Measurements from ENCODE around the gene HUS1B.
"Not testable (repeated sequence)": the region's sequence is repeated elsewhere in the genome, so short reads cannot be mapped to it uniquely, and the experiment has no call there.

HUS1B gene

DNA sequence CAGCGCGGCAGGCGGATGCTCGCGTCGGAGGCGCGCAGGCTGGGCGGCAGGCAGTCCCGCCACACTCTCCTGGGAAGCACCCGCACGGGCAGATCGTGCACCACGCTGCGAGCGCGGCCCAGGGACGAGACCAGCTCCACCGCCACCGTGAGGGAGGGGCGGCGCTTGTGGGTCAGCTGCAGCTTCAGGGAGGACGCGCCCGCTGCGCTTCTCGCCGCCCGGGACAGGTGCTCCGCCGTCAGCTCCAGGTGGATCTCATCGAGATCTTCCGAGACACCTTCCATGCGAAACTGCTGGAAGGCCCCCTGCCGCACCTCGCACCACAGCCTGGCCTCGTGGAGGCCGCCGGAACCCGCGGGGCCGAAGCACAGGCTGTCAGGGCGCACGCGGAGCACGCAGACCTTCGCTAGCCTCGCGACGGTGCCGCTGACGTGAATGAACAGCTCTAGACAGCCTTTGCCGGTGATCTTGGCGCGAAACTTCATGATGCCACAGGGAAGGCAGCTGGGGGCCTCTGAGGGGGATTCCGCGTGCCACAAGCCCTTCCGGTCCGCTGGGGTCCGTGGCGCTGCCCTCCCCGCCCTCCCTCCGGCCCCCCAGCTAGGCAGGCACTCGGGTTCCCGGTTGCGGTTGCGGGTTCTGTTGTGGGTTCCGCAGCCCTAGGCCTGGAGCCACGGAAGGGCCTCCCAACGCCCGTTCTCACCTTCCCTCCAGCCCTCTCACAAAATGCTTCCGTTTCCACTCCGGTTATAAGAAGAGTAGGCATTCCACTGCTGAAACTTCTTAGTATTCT, at the start of gene HUS1B:
TSS of gene HUS1B (minus strand) at position 641 of the 793 bp plus-strand sequence. CDS start at position 485, 156 bp downstream.
- no peak for DNase-seq (ENCODE audit: low read depth, low spot score)

DNA sequence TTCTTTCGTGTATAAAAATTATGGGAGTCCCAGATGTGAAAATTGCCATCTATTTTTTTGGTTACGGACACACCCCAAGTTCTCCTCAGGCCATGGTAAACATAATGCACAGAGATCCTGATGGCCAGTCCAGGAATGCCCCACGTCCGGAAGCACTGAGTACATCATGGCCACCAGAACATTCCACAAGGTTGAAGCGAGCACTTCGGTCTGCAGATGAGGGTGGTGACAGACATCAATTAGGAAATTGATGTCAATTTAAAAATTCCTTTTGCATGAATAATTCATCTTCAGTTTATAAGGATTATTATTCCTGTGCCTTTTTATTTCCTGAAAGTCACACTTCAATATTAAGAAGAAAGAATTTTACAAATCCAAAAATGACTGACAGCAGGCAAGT, 49.2 kb upstream of the HUS1B start:
- DNase-seq (ENCODE audit: low read depth, low spot score): no peak

DNA sequence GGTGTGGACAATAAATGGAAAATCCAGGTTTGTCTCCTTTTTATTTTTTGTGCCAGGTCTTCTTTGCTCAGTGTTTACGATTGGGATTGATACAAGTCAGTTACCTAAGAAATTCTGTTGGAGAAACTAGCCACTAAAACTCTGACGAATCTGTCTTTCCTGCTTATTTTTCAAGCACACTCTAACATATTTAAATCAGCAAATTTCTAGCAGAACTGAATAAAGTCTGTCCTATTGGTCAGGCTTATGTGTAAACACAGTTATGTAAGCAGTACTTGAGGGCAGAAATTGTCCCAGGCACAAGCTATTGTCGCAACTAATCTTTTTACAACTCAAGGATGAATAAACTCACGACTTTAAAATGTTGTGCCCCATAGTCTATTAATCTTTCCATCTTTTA, 48.1 kb upstream of the HUS1B start:
- no peak for DNase-seq (ENCODE audit: low read depth, low spot score)

DNA sequence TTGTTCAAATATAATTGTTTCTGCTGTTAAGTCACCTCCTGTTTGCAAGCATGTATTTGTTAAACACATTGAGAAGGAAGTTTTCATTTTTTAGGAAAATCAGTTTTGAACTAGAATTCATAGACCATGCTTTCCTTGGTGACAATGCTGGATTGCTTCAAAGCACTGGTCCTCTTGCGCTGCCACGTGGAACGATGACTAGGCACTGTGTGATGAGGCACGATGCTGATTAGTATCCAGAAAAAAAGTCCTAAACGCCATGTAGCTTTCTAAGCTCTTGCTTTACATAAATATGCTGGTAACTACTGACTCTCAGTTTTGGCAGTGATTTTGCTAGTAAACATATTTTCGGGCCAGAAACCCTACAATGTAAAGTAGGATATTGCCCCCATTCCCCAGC, 47.1 kb upstream of the HUS1B start:
- no peak for DNase-seq (ENCODE audit: low read depth, low spot score)

DNA sequence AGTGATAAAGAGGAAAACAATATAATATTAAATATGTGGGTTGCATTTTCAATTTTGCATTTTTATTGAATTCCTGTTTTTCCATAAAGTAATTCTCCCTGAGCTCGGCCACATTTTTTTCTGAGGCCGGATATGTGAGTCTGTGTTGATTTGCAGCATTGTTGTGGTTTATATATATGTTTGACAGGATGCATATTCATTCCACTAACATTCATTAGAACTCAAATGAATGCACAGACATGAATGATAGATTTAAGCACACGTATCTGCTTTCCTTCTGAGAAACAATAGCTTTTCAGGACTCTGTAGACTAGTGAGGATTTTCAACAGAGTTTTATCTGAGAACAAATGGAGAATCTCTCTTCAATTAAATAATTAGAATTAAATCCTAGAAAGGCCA, 46.7 kb upstream of the HUS1B start:
- DNase-seq (ENCODE audit: low read depth, low spot score): no peak

DNA sequence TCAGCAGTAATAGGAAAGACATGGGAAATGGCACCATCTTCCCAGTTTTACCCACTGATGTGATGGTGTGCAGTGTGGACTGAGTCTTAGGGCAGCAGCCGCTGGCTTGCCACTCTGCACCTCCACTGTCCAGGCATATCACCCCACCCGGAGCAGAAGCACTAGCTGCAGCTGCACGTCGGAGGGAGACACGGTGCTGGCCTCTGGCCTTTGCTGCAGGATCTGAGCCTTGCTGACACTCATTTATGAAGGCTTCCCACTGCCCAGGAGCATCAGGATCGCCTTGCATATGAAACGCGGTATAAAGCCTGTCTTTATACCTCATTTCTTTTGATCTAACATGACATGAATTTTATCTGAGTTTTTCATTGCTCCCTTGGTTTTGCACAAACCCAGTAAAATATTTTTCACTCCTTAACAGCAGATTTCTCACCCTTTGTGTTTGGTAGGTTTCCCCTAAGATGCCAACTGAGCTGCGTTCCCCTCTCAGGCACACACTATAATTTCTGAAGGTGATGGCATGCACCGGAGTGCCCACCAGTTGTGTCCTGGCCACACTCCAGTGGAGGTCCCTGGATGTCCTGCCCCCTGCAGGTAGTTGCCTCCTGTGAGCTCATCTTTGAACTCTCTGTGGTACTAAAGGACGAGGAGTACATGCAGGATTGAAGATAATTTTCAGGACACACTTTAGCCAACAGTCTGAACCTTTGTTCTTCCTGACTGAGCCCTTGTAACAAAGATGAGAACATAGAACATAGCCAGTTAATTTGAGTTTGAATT, 45.0 kb upstream of the HUS1B start:
- DNase-seq (ENCODE audit: low read depth, low spot score): no peak

DNA sequence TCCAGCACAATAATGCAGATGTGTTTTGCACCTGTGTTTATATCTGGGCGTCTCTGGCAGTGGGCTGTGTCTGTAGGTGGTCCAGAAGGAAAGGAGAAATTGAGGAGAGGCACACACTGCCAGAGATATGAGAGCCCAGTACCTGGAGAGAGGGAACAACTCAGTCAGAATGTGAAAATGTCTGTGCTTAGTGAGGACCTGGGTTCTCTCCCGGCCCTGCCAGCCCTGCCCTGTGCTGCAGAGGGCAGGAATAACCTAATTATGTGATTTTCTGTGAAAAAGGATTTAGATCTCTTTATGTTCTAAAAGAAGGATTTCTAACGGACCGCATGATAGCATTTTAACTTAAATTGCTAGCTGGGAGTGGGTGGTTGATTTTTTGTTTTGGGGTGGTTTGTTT, 44.3 kb upstream of the HUS1B start:
- DNase-seq (ENCODE audit: low read depth, low spot score): no peak

DNA sequence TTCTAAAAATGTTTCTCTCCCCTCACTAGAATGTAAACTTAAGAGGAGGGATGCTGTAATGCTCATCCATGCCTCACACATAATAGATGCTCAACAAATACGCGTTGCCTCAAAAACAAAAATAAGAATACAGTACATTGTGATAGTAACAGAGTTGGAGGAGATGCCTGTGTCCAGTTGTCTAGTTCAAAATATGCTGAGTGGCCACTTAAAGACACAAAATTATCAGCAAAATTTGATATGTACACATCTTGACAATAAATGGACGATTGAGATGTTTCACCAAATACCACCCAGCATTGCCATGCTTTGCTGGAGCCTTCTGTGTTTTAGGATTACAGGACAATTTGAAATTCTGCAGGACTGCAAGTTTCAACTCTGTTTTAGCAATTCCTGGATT, 43.6 kb upstream of the HUS1B start:
- DNase-seq (ENCODE audit: low read depth, low spot score): no peak

DNA sequence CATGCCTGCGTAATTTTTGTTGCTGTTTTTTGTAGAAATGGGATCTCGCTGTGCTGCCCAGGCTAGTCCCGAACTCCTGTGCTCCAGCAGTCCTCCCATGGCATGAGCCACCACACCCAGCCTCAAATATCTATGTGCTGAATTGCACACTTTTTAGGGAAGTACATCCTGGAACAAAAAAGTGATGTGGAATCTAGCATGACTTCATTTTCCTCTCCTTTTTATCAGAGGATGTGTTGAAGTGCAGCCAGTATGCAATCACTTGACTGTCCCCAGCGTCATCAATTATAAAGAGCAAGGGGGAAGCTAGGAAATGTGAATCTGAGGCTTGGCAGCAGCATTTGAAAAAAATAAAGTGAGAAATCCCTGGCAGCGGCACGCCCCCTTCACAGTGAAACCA, 42.4 kb upstream of the HUS1B start:
- DNase-seq (ENCODE audit: low read depth, low spot score): no peak

DNA sequence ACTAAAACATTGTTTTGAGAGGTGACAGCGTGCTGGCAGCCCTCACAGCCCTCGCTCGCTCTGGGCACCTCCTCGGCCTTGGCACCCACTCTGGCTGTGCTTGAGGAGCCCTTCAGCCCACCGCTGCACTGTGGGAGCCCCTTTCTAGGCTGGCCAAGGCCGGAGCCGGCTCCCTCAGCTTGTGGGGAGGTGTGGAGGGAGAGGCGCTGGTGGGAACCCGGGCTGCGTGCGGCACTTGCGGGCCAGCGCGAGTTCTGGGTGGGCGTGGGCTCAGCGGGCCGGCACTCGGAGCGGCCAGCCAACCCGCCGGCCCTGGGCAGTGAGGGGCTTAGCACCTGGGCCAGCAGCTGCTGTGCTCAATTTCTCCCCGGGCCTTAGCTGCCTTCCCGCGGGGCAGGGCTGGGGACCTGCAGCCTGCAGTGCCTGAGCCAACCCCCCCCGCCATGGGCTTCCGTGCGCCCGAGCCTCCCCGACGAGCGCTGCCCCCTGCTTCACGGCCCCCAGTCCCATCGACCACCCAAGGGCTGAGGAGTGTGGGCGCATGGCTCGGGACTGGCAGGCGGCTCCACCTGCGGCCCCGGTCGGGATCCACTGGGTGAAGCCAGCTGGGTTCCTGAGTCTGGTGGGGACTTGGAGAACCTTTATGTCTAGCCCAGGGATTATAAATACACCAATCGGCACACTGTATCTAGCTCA, 37.7 kb upstream of the HUS1B start:
- not testable (repeated sequence) for DNase-seq (ENCODE audit: low read depth, low spot score)

DNA sequence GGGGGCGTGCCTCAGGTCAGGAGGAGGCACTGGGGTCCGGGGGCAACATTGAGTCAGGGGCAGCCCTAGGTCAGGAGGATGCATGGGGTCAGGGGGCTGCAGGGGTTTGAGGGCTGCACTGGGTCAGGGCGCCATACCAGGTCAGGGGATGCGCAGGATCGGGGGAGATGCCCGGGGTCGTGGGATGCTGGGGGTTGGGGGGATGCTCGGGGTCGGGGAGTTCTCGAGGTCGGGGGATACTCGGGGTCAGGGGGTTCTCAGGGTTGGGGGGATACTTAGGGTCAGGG, 36.8 kb upstream of the HUS1B start:
- DNase-seq (ENCODE audit: low read depth, low spot score): no peak

DNA sequence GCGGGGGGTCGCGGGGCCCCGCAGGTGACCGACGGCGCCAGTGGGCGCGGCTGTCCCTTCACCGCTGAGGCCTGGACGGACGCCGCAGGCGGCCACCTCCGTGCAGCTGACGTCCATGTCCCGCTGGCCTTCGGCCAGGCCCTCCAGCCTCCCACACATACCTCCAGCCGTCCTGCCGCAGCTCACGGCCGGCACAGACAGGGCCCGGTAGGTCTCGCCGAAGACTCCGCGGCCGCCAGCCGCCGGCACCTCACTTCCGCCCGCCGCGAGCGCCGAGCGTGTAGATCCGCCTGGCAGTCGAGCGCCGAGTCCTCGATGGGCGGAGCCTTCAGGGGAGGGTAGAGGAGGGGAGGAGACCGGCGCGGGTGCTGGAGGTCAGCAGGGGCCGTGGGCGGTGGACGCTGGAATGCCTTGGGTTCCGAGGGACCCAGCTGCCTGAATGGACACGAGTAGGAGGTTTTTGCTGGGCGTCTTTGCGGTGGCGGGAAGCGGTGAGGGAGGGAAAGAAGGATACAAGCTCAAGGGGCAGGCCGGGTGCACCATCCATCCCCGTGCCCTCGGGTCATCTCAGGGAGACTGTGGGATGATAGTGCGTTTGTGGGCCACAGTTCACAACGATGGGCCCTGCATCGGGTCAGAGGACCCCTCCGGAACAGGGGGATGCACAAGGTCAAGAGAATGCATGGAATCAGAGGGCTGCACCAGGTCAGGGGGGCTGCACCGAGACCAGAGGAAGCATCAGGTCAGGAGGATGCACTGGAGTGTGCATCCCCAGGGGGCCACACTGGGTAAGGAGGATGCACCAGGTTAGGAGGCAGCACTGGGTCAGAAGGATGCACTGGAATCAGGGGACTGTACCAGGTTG, 36.2 kb upstream of the HUS1B start, which contains the start of gene EXOC2:
TSS of gene EXOC2 (minus strand) at position 282 of the 865 bp plus-strand sequence. CDS start 55,321 bp downstream, outside the sequence.
- DNase-seq (ENCODE audit: low read depth, low spot score): peak; percentile 94

DNA sequence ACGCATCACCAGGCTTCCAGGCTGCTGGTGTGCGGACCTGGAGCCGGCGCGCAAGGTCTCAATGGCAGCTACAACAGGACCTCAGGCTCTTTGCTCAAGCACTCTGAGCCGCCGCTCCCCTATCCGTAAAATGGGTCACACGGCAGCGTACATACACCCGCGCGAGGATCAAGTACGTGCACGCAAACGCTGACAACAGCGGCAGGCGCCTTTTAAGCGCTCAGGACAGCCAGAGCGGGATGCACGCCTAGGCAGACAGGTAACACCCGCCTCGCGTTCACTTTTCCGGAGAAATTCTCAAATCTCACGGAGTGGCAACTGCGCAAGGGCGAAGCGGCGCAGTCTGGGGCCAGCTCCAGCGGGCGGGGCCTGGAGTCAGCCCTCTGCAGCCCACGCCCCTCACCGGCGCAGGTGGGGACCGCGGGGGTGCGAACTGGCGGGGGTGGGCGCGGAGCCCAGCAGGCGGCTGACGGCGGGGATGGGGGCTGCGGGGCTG, 35.5 kb upstream of the HUS1B start:
- DNase-seq (ENCODE audit: low read depth, low spot score): peak; percentile 64

DNA sequence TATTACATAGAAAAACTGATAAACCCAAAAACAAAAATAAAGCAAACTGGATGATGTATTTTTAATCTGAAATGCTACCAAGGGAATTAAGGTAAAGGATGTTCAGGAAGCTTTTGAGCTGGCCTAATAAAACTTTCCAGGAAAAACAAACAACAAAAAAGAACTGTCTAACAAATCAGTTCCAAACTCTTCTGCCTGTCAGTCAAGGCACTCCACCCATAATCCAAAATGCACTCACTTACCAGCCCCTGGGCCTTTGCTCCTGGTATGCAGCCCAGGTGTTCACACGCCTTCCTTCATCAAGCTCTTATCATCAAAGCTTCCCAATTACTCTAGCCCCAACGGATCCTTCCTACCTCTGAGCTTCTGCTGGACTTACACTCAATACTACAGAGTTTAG, 32.3 kb upstream of the HUS1B start:
- no peak for DNase-seq (ENCODE audit: low read depth, low spot score)

DNA sequence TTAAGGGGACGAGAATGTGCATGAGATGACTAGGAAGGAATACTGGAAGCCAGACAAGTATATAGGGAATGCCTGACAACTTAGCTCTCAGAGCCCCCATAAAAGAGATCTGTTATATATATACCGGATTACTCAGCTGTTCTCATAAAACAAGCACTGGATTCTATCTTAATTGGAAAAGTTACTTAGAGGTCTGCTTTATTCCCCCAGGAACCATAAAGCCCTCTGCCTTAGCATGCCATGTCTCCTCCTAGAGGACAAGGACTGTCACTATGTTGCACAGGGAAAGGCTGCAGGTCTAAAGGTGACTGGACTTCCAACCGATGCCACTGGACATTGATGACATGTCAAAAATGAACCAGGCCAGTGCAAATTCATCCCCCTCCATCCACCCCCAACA, 29.6 kb upstream of the HUS1B start:
- no peak for DNase-seq (ENCODE audit: low read depth, low spot score)

DNA sequence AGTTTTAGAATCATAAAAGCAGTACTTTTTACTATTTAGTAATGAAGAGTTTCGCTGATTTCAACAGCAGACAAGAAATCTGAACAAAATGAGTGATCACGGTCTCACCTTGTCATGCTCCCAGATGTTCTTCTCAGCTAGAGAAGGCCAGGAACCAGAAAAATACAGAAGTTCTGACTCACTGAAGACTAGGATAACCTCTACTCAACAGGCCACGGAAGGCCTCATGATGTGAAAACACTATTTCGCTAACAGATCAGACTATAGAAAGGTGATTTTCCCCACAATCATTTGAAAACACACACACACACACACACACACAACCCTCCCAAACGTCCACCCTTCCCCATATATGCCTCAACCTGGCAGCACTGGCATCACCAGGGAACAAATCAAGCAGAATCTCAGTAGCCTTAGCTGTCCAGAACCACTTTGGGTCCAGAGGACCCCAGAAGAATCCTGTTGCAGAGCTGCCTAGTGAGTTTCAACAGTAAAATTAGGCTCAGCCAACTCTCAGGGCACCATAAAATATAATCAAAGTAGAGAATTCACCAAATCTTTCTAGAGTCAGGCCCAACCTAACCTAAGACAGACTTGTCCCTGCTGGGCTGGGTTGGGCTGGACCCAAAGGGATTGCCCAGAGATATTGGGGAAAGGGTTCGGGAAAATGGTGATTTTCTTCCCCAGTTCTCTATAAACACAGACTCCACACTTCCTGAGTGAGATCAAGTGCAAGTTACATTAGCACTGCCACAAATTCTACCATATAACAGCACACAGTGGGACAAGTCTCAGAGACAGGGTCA, 28.1 kb upstream of the HUS1B start:
- peak; percentile 37 for DNase-seq (ENCODE audit: low read depth, low spot score)

DNA sequence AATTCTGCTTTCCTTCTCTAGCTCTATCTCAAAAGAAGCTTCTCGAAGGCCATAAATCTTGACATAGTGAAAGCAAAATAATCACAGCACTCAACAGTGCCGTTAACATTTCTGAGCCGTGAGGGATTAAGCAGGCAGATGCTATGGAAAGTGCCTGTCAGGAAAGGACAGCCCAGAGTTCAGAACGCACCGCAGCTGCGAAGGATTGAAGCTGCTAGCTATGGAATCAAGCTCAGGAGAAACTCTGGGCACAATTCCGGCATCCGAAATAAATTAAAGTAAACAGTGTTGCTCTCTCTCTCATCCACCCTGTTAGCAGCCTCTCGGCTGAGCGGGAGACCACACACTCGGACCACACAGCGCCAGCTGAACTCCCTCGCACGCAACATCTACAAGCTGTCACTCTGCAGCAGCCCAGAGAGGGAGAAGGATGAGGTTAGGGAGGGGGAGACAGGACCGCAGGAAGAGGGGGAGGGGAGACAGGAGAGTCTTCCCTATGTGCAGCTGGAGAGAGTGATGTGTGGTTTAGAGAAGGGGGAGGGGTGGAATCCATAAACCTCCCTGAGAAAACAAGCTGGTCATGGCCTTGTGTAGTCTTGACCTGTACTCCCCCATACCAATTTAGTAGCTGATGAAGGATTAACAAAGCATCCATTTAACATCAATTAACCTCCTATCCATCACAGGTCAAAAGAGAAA, 27.0 kb upstream of the HUS1B start:
- DNase-seq (ENCODE audit: low read depth, low spot score): peak; percentile 93

DNA sequence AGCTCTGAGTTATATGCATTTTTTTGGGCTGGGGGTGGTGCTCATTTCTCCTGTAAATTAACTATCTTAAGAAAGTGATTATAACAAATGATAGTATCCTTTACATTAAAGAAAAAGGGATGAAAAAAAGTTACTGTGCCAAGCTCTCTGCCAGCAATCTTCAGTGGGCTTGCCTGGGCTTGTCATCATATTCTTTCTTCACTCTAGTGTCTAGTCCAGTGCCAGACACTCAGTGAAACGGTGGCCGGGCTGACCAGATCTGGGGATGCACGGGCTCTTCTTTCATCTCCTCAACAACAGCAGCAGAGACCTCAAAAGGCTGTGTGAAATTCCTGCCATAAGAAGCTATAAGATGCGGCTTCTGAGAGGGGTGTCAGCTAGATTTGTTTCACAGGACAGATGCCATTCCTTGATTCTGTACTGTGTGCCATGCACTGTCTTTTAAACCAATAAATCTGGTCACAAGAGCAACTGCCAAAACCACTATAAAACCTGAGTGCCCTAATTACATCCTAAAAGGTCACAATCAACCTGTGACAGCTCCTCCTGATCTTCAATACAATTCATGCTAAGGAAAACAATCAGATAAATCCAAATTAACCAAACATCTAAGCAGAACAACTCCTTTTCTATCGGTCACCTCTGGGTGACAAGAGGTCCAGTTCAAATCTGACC, 23.9 kb upstream of the HUS1B start:
- DNase-seq (ENCODE audit: low read depth, low spot score): no peak

DNA sequence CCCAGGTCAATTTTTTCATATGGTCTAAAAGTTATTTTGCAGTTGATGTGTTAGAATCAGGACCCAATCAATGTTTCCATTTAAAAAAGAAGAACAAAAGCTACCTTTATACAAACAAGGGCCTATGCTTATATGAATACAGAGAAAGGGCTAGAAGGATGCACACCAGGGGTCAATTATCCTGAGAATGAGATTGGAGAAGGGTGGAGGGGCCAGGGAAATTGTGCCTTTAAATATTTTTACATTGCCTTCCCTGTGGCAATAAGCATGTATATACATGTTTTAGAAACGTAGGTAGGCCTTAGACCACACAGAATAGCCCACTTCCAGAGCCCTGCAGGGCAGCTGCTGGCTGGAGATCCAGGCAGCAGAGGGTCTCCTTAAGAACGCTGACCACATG, 23.4 kb upstream of the HUS1B start:
- no peak for DNase-seq (ENCODE audit: low read depth, low spot score)

Measured in astrocyte of the hippocampus (primary cell).